ENCODE results near the gene MLLT3.

The MLLT3 gene

GRCh38 chr9:20325008-20325407, 297.3 kb downstream of the MLLT3 start:
- DNase-seq: no peak

- DNase-seq: no peak
These were observed 300.1 kb downstream of the MLLT3 start for GRCh38 chr9:20322212-20322611.

- DNase-seq: no peak
These were observed 300.7 kb downstream of the MLLT3 start for GRCh38 chr9:20321423-20322082.

- DNase-seq: no peak
These were observed 301.4 kb downstream of the MLLT3 start for GRCh38 chr9:20320921-20321320.

GRCh38 chr9:20319641-20320337, 302.5 kb downstream of the MLLT3 start:
- peak; percentile 47 to 86 for DNase-seq

GRCh38 chr9:20319241-20319640, 303.1 kb downstream of the MLLT3 start:
- DNase-seq: no peak

GRCh38 chr9:20317701-20318100, 304.6 kb downstream of the MLLT3 start:
- DNase-seq: no peak

GRCh38 chr9:20316372-20316771, 305.9 kb downstream of the MLLT3 start:
- no peak for DNase-seq

GRCh38 chr9:20315677-20316076, 306.6 kb downstream of the MLLT3 start:
- no peak for DNase-seq

GRCh38 chr9:20314981-20315380, 307.3 kb downstream of the MLLT3 start:
- DNase-seq: no peak

GRCh38 chr9:20313415-20313814, 308.9 kb downstream of the MLLT3 start:
- DNase-seq: no peak

- DNase-seq: no peak
These were observed 309.6 kb downstream of the MLLT3 start for GRCh38 chr9:20312732-20313131.

- no peak for DNase-seq
These were observed 312.3 kb downstream of the MLLT3 start for GRCh38 chr9:20310024-20310423.

GRCh38 chr9:20309124-20309523, 313.2 kb downstream of the MLLT3 start:
- DNase-seq: no peak

GRCh38 chr9:20307621-20308020, 314.7 kb downstream of the MLLT3 start:
- DNase-seq: no peak

GRCh38 chr9:20305452-20305851, 316.8 kb downstream of the MLLT3 start:
- DNase-seq: no peak

- DNase-seq: no peak
These were observed 318.3 kb downstream of the MLLT3 start for GRCh38 chr9:20303996-20304395.

- DNase-seq: no peak
These were observed 319.2 kb downstream of the MLLT3 start for GRCh38 chr9:20303066-20303465.

GRCh38 chr9:20302197-20302596, 320.1 kb downstream of the MLLT3 start:
- no peak for DNase-seq

GRCh38 chr9:20300430-20301115, 321.7 kb downstream of the MLLT3 start:
- DNase-seq: no peak

- no peak for DNase-seq
These were observed 324.6 kb downstream of the MLLT3 start for GRCh38 chr9:20297646-20298084.

GRCh38 chr9:20295555-20295954, 326.7 kb downstream of the MLLT3 start:
- no peak for DNase-seq

- no peak for DNase-seq
These were observed 328.1 kb downstream of the MLLT3 start for GRCh38 chr9:20294046-20294750.
